KMS-11 (cell line): Measurements from ENCODE around the gene GCNT4.

Source experiments
- H2AFZ ChIP-seq: fragments of 200-600 bp; sonication (generic); 2 replicates; pipeline ENCODE4 v1.6.1; 2016; ENCODE audit warnings: antibody characterized with exemption, mixed run types, low read depth
- H3K27ac ChIP-seq: fragments of 200-600 bp; sonication (generic); 2 replicates; pipeline ENCODE4 v1.6.1; 2016; ENCODE audit warnings: mild to moderate bottlenecking, mixed run types
- H3K27me3 ChIP-seq: fragments of 200-600 bp; sonication (generic); 2 replicates; pipeline ENCODE4 v1.6.1; 2017; ENCODE audit warnings: mild to moderate bottlenecking, low read depth, mixed run types, moderate library complexity; ENCODE audit not compliant: insufficient read depth
- H3K36me3 ChIP-seq: fragments of 200-600 bp; sonication (generic); 2 replicates; pipeline ENCODE4 v1.6.1; 2017; ENCODE audit warnings: mild to moderate bottlenecking, mixed run types; ENCODE audit not compliant: insufficient read depth
- H3K4me1 ChIP-seq: fragments of 200-600 bp; sonication (generic); 2 replicates; pipeline ENCODE4 v1.6.1; 2016; ENCODE audit warnings: mild to moderate bottlenecking, low read depth, mixed run types; ENCODE audit not compliant: poor library complexity, severe bottlenecking
- H3K4me2 ChIP-seq: fragments of 200-600 bp; sonication (generic); 2 replicates; pipeline ENCODE4 v1.7.0; 2016; ENCODE audit warnings: mild to moderate bottlenecking, mixed run types
- H3K4me3 ChIP-seq: fragments of 200-600 bp; sonication (generic); IDR thresholded peaks from 2 replicates; pipeline ENCODE4 v1.6.1; 2017; ENCODE audit warnings: low read depth, low read length, mixed read lengths; ENCODE audit not compliant: insufficient read depth
- H3K79me2 ChIP-seq: fragments of 200-600 bp; sonication (generic); 2 replicates; pipeline ENCODE4 v1.6.1; 2016; ENCODE audit warnings: low read depth, mixed run types; ENCODE audit not compliant: insufficient read depth
- H3K9ac ChIP-seq: fragments of 200-600 bp; sonication (generic); 2 replicates; pipeline ENCODE4 v1.6.1; 2016; ENCODE audit warnings: mild to moderate bottlenecking, mixed run types
- H4K20me1 ChIP-seq: fragments of 200-600 bp; sonication (generic); 2 replicates; pipeline ENCODE4 v1.6.1; 2016; ENCODE audit warnings: mild to moderate bottlenecking, mixed run types; ENCODE audit not compliant: insufficient read depth
- CTCF ChIP-seq: fragments of 200-600 bp; sonication (generic); conservative IDR thresholded peaks from 2 replicates; pipeline ENCODE4 v1.6.1; 2017; ENCODE audit warnings: low read depth, mild to moderate bottlenecking, antibody characterized with exemption, low read length, moderate library complexity, mixed read lengths

Gene GCNT4

GRCh38 chr5:75071100-75071499 is 18.7 kb upstream of the GCNT4 start:
- Histone ChIP-seq H3K9ac (no peak overlapping the region), H3K36me3 (no peaks in the 10 kb centered on the region), H3K4me2 (no peak overlapping the region), H3K27ac (no peak overlapping the region), H2AFZ (no peak overlapping the region), H3K4me3 (no peak overlapping the region), H3K4me1 (no peaks in the 10 kb centered on the region), H3K27me3 (no peaks in the 10 kb centered on the region), H3K79me2 (no peaks in the 10 kb centered on the region), H4K20me1 (no peaks in the 10 kb centered on the region)
- no peak for TF ChIP-seq CTCF

- peaks cover 11% of the 10 kb centered on the region for H3K4me1 ChIP-seq
- H3K27ac ChIP-seq = no peak overlapping the region
- no peak for TF ChIP-seq CTCF
- H3K27me3 ChIP-seq = no peaks in the 10 kb centered on the region
- no peak overlapping the region for H3K9ac ChIP-seq
- no peaks in the 10 kb centered on the region for H3K79me2 ChIP-seq
- no peak overlapping the region for H3K4me3 ChIP-seq
- no peak overlapping the region for H2AFZ ChIP-seq
- H3K36me3 ChIP-seq = no peaks in the 10 kb centered on the region
- no peaks in the 10 kb centered on the region for H4K20me1 ChIP-seq
- H3K4me2 ChIP-seq = no peak overlapping the region
These were observed 15.1 kb upstream of the GCNT4 start for GRCh38 chr5:75067434-75067833.

- Histone ChIP-seq H3K4me1 (peaks cover 11% of the 10 kb centered on the region), H2AFZ (no peak overlapping the region), H3K27me3 (no peaks in the 10 kb centered on the region), H3K27ac (no peak overlapping the region), H3K9ac (no peak overlapping the region), H4K20me1 (no peaks in the 10 kb centered on the region), H3K4me2 (no peak overlapping the region; the same call in 1 of the 2 replicates), H3K79me2 (no peaks in the 10 kb centered on the region), H3K4me3 (no peak overlapping the region), H3K36me3 (no peaks in the 10 kb centered on the region)
- no peak for TF ChIP-seq CTCF
These were observed 10.7 kb upstream of the GCNT4 start for GRCh38 chr5:75062925-75063531.

DNA sequence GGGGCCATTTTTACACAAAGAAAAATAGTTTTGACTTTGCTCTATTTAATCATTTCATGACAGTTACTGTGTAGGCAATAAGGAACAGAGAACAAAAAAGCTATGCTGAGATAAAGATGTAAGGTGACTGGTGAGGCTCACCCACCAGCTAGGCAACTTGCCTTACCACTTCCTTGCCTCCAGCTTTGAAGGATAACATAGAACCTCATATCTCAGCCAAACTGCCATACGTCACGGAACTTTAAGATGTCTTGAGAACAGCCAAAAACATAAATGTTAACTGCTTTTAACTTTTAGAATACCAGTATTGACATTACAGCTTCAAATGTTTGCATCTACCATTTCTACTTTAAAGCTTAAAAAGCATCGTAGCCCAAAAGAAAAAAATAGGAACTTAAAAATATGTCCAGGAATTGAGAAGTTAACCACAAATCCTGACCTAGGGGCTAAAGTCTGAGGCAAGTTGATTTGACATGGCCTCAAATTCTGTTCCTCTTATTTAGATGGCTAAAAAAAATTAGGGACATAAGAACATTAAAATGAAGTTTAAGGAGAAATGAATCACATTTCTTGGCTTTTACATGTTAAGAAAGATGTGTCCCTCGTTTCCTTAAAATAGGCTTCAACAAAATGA is 7.7 kb upstream of the GCNT4 start:
- no peaks in the 10 kb centered on the region for H3K36me3 ChIP-seq
- no peak overlapping the region for H3K4me2 ChIP-seq
- H3K9ac ChIP-seq = no peak overlapping the region
- no peaks in the 10 kb centered on the region for H3K79me2 ChIP-seq
- no peak overlapping the region for H3K4me3 ChIP-seq
- no peak overlapping the region for H3K27ac ChIP-seq
- H3K27me3 ChIP-seq = no peaks in the 10 kb centered on the region
- H3K4me1 ChIP-seq = peaks cover 11% of the 10 kb centered on the region
- no peak for TF ChIP-seq CTCF
- H2AFZ ChIP-seq = no peak overlapping the region
- no peaks in the 10 kb centered on the region for H4K20me1 ChIP-seq
